PC-3 (cell line): ENCODE data around the gene NPTX1. TPM values are rescaled to one million over a fixed set of nuclear protein-coding genes. Genes with fewer than 3 reads are reported as not detected.

Experiments used
- ATAC-seq: fragments of 200-7000 bp; cut with Tn5 transposase; 2 replicates; pipeline ENCODE4 v1.9.1; 2020; ENCODE audit warnings: mild to moderate bottlenecking, moderate library complexity
- BruUV-seq: library from RNA; stranded (reverse); fragments of 400-500 nt; replicated peaks from 2 replicates; lab custom pipeline; 2021; lab: Mats Ljungman, UMichigan
- CTCF ChIA-PET: fragments of 300-600 bp; sonication (Branson Sonifier 250); formaldehyde crosslinking; loops from one replicate; lab custom pipeline; 2022; ENCODE audit warnings: antibody characterized with exemption; lab: Charles Lee
- POLR2A ChIA-PET: fragments of 300-600 bp; sonication (Branson Sonifier 250); formaldehyde crosslinking; loops from one replicate; lab custom pipeline; 2022; ENCODE audit warnings: antibody characterized with exemption; ENCODE audit not compliant: unreplicated experiment; lab: Charles Lee
- DNase-seq: peaks from one replicate; pipeline ENCODE4 v3.0.0-alpha.2; 2015
- H2AFZ ChIP-seq: fragments of 300-600 bp; sonication (generic); 2 replicates; pipeline ENCODE4 v1.6.0; 2016; ENCODE audit warnings: antibody characterized with exemption, low read length
- H3F3A ChIP-seq: fragments of 300-600 bp; sonication (generic); one replicate; pipeline ENCODE4 v1.6.0; 2017; ENCODE audit warnings: antibody characterized with exemption, low read length, control low read depth, mild to moderate bottlenecking; ENCODE audit not compliant: unreplicated experiment
- H3K27ac ChIP-seq: fragments of 300-600 bp; sonication (generic); 2 replicates; pipeline ENCODE4 v1.5.1; 2016; ENCODE audit warnings: mild to moderate bottlenecking, low read length
- H3K27me3 ChIP-seq: fragments of 300-600 bp; sonication (generic); 2 replicates; pipeline ENCODE4 v1.6.1; 2016; ENCODE audit warnings: low read length, mixed read lengths
- H3K36me3 ChIP-seq: fragments of 300-600 bp; sonication (generic); 2 replicates; pipeline ENCODE4 v1.6.1; 2016; ENCODE audit warnings: low read depth, mixed run types, low read length, mixed read lengths
- H3K4me1 ChIP-seq: fragments of 300-600 bp; sonication (generic); 2 replicates; pipeline ENCODE4 v1.5.1; 2016; ENCODE audit warnings: low read length; ENCODE audit not compliant: insufficient read depth
- H3K4me2 ChIP-seq: fragments of 300-600 bp; sonication (generic); 2 replicates; pipeline ENCODE4 v1.6.0; 2016; ENCODE audit warnings: low read length
- H3K4me3 ChIP-seq: fragments of 300-600 bp; sonication (generic); 2 replicates; pipeline ENCODE4 v1.5.1; 2016; ENCODE audit warnings: mild to moderate bottlenecking, low read length, mixed read lengths
- H3K79me2 ChIP-seq: fragments of 300-600 bp; sonication (generic); 2 replicates; pipeline ENCODE4 v1.6.1; 2017; ENCODE audit warnings: low read length, mixed read lengths
- H3K9ac ChIP-seq: fragments of 300-600 bp; sonication (generic); 2 replicates; pipeline ENCODE4 v1.6.0; 2016; ENCODE audit warnings: mild to moderate bottlenecking, low read length
- H3K9me2 ChIP-seq: fragments of 300-600 bp; sonication (generic); replicated peaks from 2 replicates; pipeline ENCODE4 v1.6.1; 2016; ENCODE audit warnings: mixed run types, low read length, mixed read lengths
- H3K9me3 ChIP-seq: fragments of 300-600 bp; sonication (generic); 2 replicates; pipeline ENCODE4 v1.6.1; 2016; ENCODE audit warnings: low read length, mixed read lengths
- H4K20me1 ChIP-seq: fragments of 300-600 bp; sonication (generic); 2 replicates; pipeline ENCODE4 v1.6.1; 2016; ENCODE audit warnings: low read length, mixed read lengths
- EZH2 ChIP-seq: fragments of 300-600 bp; sonication (generic); IDR thresholded peaks from one replicate; pipeline ENCODE4 v1.6.1; 2017; ENCODE audit warnings: antibody characterized with exemption, mild to moderate bottlenecking, low read length; ENCODE audit not compliant: unreplicated experiment
- EZH2phosphoT487 ChIP-seq: fragments of 300-600 bp; sonication (generic); IDR thresholded peaks from 2 replicates; pipeline ENCODE4 v1.6.1; 2018; ENCODE audit warnings: mild to moderate bottlenecking, antibody characterized with exemption, low read length, borderline replicate concordance
- intact Hi-C: fragments of 100-400 bp; cut with micrococcal nuclease; formaldehyde crosslinking; loops from 2 replicates; pipeline ENCODE4 v1.9.0; 2023
- total RNA-seq: library from RNA; depleted of rRNA; stranded (reverse); fragments of >200 nt; gene quantifications from 2 replicates; pipeline ENCODE4 v1.2.3, GENCODE V29; 2014
- TF ChIP-seq, protein P1 (sequence below): fragments of 300-600 bp; sonication (generic); conservative IDR thresholded peaks from 2 replicates; pipeline ENCODE4 v1.5.1; 2017; ENCODE audit warnings: antibody characterized with exemption, low read depth, mild to moderate bottlenecking, low read length

Gene NPTX1
- total RNA-seq, 1 experiment from 2014 or later, result 0.55 TPM

DNA sequence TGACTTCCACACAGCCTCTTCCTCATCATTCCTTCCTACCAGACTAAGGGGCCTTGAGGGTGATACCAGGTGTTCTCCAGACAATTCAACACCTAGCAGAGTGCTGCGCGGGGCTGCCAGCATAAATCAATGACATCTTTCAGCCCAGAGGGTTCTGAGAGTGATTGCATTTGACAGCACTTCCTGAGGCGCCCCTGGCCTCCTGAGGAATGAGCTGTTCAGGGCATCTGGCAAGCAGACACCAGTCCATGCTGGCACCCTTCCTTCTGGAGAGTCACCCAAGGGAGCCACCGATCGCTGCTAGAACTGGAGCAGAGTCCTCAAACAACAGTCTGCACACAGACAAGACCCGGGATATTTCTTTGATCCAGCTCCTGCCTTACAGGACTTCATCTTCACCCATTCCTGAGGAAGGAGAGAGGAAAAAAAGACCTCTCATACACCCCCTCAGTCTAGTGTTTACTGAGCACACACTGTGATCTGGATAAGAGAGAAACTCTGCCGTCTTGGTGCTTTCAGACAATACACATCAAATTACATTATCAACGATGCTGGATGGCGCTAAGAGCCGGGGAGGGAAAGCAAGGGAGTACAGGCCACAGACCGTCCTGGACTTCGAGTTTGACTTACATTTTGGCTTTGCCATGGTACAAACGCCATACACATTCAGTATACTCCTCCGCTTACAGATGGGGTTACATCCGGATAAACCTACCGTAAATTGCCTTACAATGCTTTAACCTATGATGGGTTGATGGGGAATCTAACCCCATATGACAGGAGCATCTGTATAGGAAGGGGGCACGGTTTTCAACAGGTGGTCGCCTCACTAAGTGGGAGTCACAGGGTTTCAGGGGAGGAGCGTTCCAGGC lies 23.0 kb downstream of the NPTX1 start:
- H3K79me2 ChIP-seq, result no peaks in the 10 kb centered on the region
- H3K4me3 ChIP-seq, result peak overlapping the region; percentile 80; the same call in 1 of the 2 replicates
- no peaks in the 10 kb centered on the region for H4K20me1 ChIP-seq
- H3K27ac ChIP-seq, result no peak overlapping the region
- DNase-seq, result peak; percentile 17
- no peak overlapping the region for H2AFZ ChIP-seq
- peaks cover 20% of the 10 kb centered on the region for H3K4me1 ChIP-seq
- ChIA-PET CTCF (no interaction called here), POLR2A (no interaction called here)
- no peaks in the 10 kb centered on the region for H3K27me3 ChIP-seq
- H3F3A ChIP-seq, result no peaks in the 10 kb centered on the region
- H3K9me3 ChIP-seq, result no peaks in the 10 kb centered on the region
- H3K9ac ChIP-seq, result peak overlapping the region; percentile 99
- TF ChIP-seq EZH2 (no peak), EZH2phosphoT487 (no peak)
- TF ChIP-seq, protein P1, sequence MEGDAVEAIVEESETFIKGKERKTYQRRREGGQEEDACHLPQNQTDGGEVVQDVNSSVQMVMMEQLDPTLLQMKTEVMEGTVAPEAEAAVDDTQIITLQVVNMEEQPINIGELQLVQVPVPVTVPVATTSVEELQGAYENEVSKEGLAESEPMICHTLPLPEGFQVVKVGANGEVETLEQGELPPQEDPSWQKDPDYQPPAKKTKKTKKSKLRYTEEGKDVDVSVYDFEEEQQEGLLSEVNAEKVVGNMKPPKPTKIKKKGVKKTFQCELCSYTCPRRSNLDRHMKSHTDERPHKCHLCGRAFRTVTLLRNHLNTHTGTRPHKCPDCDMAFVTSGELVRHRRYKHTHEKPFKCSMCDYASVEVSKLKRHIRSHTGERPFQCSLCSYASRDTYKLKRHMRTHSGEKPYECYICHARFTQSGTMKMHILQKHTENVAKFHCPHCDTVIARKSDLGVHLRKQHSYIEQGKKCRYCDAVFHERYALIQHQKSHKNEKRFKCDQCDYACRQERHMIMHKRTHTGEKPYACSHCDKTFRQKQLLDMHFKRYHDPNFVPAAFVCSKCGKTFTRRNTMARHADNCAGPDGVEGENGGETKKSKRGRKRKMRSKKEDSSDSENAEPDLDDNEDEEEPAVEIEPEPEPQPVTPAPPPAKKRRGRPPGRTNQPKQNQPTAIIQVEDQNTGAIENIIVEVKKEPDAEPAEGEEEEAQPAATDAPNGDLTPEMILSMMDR, result no peak
- intact Hi-C loops, result loop anchor here (10.0 kb wide), 1 partner anchor 441 kb away; no protein-coding TSS in a partner anchor
- H3K4me2 ChIP-seq, result peak overlapping the region; percentile 92
- H3K9me2 ChIP-seq, result no peaks in the 10 kb centered on the region
- H3K36me3 ChIP-seq, result no peaks in the 10 kb centered on the region
- no peak for ATAC-seq
- no TSS peak for BruUV-seq

DNA sequence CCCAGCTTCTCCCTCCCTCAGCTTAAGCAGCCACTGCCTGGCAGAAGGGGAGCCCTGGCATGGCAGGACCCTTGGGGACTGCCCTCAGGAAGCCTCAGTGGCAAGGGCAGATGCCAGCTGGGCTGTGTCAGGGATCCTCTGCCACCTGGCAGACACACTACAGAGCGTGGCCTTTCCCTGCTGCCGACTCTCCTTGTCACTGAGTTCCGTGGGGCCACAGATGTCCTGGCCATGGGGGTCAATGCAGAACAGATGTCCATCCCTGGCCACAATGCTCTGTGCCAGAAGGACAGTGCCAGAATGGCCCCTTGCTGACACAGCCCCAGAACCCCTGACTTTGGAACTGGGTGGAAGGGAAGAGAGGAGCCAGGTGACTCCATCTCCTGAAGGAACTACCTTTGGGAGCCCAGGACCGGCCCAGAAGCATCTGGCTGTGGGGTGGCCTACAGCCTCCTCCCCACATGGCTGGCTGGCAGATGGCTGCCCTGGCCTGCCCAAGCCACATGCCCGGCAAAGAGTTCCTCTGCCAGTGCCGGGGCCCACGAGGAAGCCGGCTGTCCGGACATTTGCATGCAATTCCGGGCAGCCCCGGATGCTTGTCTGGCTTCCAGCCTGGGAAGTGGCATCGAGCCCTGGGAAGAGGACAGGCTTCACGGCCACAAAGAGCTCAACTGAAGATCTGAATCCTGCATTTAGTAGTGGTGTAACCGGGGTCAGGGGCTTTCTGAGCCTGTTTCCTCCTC lies 24.1 kb downstream of the NPTX1 start:
- H3K4me1 ChIP-seq, result peaks cover 15% of the 10 kb centered on the region
- H3K4me2 ChIP-seq, result no peak overlapping the region
- no peaks in the 10 kb centered on the region for H3K9me3 ChIP-seq
- BruUV-seq, result no TSS peak
- ChIA-PET CTCF (no interaction called here), POLR2A (no interaction called here)
- H3F3A ChIP-seq, result no peaks in the 10 kb centered on the region
- H3K9ac ChIP-seq, result no peak overlapping the region
- TF ChIP-seq, protein P1, result no peak
- no peak for TF ChIP-seq EZH2
- TF ChIP-seq EZH2phosphoT487, result no peak
- no peak overlapping the region for H3K27ac ChIP-seq
- no peak overlapping the region for H2AFZ ChIP-seq
- DNase-seq, result no peak
- H3K79me2 ChIP-seq, result no peaks in the 10 kb centered on the region
- H4K20me1 ChIP-seq, result no peaks in the 10 kb centered on the region
- no peak overlapping the region for H3K4me3 ChIP-seq
- intact Hi-C loops, result loop anchor here (10.0 kb wide), 1 partner anchor 442 kb away; no protein-coding TSS in a partner anchor
- no peaks in the 10 kb centered on the region for H3K9me2 ChIP-seq
- no peak for ATAC-seq
- H3K27me3 ChIP-seq, result no peaks in the 10 kb centered on the region
- H3K36me3 ChIP-seq, result no peaks in the 10 kb centered on the region
